HL-60/S4 treated with phorbol 12-myristate 13-acetate at 8.2 ng/mL for 4 days and 3 days (cell line): ENCODE data around the gene GSAP.
"Not testable (repeated sequence)": the region's sequence is repeated elsewhere in the genome, so short reads cannot be mapped to it uniquely, and the experiment has no call there.

Experiments
- in situ Hi-C: fragments of 300-500 bp; cut with MboI; formaldehyde crosslinking; loops from 2 replicates; pipeline ENCODE4 v1.15.0; 2022; ENCODE audit warnings: low sequenced_read_pairs

The GSAP gene

GRCh38 chr7:77415823-77416620, at the start of gene GSAP:
Gene GSAP, minus strand, starts transcription at chr7:77416349. Its CDS starts 28 bp downstream, at chr7:77416321.
- in situ Hi-C loops, result no loop called here

DNA sequence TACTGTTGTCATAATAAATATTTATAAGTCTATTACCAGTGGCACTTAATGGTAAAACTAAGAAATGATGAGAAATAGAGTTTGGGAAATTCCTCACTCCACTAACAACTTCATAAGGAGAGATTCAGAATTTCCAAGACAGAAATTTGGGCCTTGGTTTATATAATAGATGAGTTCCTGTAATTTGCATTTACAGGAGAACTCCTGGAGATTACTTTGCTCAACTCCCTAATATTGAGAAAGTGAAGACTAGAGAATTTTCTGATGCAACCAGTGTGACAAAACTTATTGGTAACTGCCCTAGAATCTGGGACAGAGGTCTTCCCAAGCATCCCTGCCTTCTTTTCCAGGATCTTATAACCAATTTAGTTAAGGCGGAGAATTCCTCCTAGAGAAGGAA, 49.1 kb upstream of the GSAP start:
- in situ Hi-C loops, result no loop called here

GRCh38 chr7:77464589-77464988, 48.4 kb upstream of the GSAP start:
- in situ Hi-C loops, result no loop called here

DNA sequence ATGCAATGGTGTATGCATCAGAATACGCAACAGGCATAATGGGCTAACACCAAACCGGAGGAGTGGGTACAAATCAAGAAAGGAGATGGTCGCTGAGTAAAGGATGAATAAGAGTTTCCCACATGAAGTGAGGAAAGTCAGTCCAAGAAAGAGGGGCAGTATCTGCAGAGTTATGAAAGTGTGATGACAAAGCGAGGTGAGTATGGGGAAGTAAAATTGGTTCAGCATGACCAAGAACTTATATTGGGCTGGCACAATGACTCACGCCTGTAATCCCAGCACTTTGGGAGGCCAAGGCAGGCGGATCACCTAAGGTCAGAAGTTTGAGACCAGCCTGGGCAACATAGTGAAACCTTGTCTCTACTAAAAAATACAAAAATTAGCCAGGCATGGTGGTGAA, 47.5 kb upstream of the GSAP start:
- in situ Hi-C loops, result not testable (repeated sequence)

DNA sequence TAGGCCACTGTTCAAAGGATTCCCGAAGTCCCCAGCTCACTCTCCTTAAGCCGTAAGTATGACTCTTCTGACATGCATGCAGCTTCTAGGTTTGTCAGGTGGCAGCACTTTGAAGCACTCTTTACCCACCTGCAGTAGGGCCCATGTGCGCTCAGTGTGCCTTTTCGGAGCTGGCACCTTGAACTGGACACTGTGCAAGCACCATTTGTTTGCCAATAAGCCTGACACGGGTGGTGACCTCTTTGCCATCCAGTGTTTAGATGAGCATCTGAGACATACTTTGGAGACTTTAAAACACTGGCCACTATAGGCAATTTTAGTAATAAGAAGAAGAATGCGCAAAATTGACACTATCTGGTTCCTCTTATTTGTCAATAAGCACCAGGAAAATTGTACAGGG, 45.7 kb upstream of the GSAP start:
- in situ Hi-C loops, result no loop called here

- in situ Hi-C loops, result no loop called here
Observed at GRCh38 chr7:77461246-77461645, 45.1 kb upstream of the GSAP start.

DNA sequence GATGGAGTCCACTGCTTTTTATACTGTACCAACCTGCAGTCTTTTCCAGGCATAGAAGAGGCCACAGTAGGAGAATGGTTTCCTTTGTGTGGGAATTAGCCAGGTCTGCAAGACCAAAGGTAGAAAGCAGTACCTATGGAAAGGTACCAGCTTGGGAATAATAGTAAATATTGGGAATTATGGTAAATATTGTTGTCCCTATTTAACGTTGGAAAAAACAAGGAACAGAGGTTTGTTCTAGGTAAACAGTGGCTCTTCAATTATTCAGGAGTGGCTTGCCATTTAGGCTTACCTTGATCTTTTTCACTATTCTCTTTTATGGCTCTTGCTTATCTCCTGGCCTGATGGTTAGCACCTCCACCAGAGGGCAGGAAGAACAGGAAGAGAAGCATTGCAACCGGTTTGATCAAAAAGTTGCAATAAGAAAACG, 43.9 kb upstream of the GSAP start:
- in situ Hi-C loops, result no loop called here

DNA sequence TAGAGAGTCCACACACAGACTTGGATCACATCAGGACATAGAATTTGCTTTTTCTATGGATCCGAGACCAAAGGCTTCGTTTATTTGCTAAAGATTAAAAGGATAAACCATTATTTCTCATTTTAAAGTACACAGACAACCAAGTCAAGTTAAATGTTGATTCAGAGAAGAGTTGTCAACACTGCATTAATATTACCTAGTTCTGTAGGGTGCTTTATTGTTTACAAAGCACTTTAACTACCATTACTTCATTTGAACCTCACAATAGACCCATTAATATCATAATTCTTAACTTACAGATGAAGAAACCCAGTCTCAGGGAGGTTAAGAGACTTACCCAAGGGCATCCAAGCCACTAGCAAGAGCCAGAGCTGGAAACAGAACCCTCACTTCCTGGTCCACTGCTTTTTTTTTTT, 43.2 kb upstream of the GSAP start:
- in situ Hi-C loops, result no loop called here

DNA sequence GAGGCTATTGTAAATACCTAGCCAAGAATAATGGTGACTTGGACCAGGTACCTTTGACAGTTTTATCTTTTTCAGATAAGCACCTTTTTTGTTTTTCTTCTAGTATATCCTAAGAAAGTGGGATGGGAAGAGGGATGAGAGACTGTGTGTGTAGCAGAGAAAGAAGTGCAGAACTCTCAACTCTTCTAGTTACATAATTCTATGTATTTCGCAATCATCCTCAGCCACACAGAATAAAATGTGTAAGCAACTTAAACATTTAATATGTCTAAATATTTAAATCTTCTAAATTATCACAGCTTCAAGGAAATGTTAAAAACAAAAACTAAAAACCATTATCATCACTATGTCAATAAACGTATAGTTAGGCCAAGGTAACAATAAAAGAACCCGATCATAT, 42.6 kb upstream of the GSAP start:
- in situ Hi-C loops, result no loop called here

DNA sequence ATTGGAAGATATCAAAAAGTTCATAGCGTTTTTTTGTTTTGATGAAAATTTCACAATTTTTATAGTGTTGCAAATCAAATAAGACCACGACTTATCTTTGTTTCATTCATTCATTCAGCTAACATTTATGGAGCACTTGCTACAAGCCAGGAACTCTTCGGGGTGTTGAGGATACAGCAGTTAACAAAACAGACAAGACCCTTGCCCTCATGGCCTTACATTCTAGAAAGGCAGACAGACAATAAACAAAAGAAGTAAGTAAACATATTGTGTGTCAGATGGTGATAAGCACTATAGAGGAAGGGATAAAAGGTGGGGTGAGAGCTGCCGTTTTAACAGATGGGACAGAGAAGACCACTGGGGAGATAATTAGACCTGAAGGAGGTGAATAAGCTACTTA, 41.6 kb upstream of the GSAP start:
- in situ Hi-C loops, result no loop called here

DNA sequence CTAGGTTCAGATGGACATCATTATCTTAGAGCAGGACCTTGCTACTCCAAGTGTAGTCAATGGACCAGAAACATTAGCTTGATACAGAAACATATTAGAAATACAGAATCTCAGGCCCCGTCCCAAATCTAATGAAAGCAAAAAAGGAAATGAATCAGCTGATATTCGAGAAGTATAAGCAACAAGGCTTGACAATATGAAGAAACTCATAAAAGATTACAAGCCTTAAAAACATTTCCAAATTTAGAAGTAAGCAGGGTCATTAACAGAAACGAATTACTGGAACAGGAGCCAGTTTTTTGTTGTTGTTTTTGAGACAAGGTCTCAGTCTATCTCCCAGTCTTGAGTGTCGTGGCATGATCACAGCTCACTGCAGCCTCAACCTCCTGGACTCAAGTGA, 40.5 kb upstream of the GSAP start:
- in situ Hi-C loops, result no loop called here

DNA sequence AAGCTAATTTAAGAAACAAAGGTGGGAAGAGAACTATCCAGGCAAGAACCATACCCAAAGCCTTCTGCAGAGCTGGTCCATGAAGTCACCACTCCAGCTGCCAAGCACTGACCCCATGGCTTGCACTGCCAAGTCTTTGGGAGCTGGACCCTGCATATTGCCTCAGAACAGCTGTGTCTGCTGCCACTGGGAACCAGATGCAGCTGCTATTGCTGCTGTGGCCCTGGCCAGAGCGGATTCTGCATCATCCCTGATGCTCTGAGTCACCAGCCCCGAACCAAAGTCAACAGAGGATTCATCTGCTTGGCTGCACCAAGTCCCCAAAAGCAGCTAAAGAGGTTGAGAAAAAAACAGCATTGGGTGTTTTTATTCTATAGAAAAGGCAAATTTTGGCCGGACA, 39.2 kb upstream of the GSAP start:
- in situ Hi-C loops, result no loop called here

GRCh38 chr7:77454802-77455201, 38.7 kb upstream of the GSAP start:
- in situ Hi-C loops, result no loop called here

DNA sequence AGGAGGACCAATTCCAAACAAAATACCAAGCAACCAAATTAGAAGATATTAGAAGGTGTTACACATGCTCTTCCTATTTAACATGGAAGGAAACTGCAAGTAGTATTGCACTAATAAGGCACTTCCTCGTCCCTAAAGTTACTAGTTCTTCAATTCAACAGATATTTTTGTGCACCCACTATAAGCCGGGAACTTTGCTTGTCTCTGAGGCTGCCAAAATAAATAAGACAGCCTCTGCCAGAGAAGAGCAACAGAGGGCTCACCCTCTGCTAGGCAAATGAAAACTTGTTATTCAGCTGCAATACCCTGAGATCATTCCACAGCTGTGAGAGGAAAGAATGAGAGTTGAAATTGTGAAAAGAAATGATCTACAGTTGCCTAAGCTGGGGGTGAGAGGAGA, 37.4 kb upstream of the GSAP start:
- in situ Hi-C loops, result no loop called here

DNA sequence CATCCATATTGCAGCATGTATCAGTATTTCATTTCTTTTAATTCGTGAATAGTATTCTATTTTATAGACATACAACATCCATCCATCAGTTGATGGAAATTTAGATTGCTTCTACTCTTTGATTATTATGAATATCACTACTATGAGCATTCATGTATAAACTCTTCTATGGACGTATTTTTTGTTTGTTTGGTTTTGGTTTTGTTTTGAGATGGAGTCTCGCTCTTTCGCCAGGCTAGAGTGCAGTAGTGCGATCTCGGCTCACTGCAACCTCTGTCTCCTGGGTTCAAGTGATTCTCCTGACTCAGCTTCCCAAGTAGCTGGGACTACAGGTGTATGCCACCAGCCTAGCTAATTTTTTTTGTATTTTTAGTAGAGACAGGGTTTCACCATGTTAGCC, 35.8 kb upstream of the GSAP start:
- in situ Hi-C loops, result not testable (repeated sequence)

DNA sequence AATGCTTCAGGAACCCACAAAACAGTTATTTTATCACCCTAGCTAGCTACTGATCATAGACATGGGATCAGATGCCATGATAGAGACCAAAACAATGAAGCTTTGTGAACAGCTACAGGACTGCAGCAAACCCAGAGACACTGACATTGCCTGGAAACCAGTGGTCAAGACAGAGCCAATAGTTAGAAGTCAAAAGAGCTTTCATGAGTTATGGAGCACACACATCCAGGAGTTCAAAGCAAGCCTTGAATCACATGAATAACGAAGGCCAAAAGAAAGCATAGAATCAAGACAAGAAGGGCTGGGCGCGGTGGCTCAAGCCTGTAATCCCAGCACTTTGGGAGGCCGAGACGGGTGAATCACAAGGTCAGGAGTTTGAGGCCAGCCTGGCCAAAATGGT, 34.5 kb upstream of the GSAP start:
- in situ Hi-C loops, result no loop called here

DNA sequence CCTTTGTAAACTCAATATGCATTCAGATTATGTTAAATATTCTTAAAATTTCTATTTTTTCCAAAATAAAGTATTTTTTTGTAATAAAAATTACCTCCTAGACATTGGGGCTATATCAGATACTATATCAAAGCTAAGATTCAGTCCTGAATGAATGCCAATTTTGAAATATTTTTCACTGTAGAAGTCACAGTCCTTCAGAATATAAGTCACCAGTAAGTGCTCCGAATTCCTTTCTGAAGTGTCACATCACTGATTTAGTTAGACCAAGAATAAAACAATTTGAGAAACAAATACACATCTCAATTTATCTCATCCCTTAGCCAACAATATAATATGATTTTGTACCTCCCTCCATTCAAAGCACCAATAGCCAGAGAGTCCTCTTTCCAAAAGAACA, 33.9 kb upstream of the GSAP start:
- in situ Hi-C loops, result no loop called here

DNA sequence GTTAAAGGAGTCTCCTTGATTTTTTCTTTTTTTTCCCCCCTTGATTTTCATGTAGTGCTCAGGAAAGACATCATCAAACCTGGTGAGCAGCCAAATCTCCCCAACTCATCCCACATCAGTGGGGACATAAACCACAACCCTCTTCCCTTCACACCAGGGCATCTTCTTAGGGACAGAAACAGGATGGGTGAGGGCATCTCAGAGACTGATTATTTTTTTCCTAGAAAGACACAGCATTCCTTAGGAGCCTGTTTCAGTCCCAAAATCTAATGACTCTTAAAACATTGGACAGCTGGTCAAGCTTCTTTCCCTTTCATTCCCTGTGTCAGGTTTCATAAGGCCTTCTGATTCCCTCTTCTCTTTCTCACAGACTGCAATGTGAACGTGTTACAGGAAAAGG, 31.5 kb upstream of the GSAP start:
- in situ Hi-C loops, result no loop called here

DNA sequence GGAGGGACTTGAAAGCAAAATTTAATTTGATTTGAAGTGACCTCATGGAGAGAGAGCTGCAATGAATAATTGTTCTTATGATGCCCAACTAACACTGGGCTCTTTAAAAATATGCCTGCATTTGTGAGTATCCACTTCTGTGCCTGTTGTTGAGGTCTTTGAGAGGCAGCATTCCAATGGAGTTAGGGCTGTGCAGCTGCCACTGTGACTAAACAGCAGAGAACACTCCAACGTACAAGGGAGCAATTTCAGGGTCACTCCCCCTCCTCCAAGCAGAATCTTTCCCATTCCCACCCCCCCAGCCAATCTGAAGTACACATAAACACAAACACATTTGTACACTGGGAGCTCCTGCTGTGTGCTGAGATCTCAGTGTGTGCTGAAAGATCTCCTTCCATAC, 28.0 kb upstream of the GSAP start:
- in situ Hi-C loops, result no loop called here

GRCh38 chr7:77443042-77443441, 26.9 kb upstream of the GSAP start:
- in situ Hi-C loops, result no loop called here

DNA sequence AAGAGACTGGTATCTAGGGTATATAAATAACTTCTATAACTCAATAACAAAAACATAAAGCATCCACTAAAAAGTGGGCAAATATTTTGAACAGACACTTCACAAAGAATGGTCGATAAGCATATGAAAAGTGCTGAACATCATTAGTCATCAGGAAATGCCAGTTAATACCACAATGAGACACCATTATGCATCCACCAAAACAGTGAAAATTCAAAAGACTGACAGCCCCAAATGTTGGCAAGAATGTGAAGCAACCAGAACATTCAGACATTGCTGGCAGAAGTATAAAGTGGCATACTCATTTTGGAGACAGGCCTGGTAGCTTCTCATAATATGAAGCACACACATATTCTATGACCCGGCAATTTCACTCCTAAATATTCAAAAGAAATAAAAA, 26.5 kb upstream of the GSAP start:
- in situ Hi-C loops, result no loop called here

- in situ Hi-C loops, result no loop called here
Observed at GRCh38 chr7:77441046-77441445, 24.9 kb upstream of the GSAP start.

- in situ Hi-C loops, result no loop called here
Observed at GRCh38 chr7:77439572-77439971, 23.4 kb upstream of the GSAP start.
